Osteoblast (primary cell): Measurements from ENCODE around the gene ARHGEF4. TPM values are rescaled to one million over a fixed set of nuclear protein-coding genes. Genes with fewer than 3 reads are reported as not detected.

Experiments
- DNase-seq: peaks from one replicate; pipeline ENCODE4 v3.0.0; 2011; ENCODE audit warnings: low spot score, mixed read lengths; ENCODE audit not compliant: insufficient read length; ENCODE audit errors: missing footprints
- H2AFZ ChIP-seq: 2 replicates; pipeline ENCODE4 v1.6.0; 2011; ENCODE audit warnings: mild to moderate bottlenecking, low read length
- H3K27ac ChIP-seq: 2 replicates; pipeline ENCODE4 v1.5.1; 2011; ENCODE audit warnings: mild to moderate bottlenecking, low read depth, low read length, moderate library complexity
- H3K27me3 ChIP-seq: 2 replicates; pipeline ENCODE4 v1.6.0; 2012; ENCODE audit warnings: mild to moderate bottlenecking, control low read depth, inconsistent platforms, low read length, moderate library complexity; ENCODE audit not compliant: insufficient read depth
- H3K36me3 ChIP-seq: 2 replicates; pipeline ENCODE4 v1.5.1; 2011; ENCODE audit warnings: mild to moderate bottlenecking, low read length, control low read depth, moderate library complexity; ENCODE audit not compliant: insufficient read depth
- H3K4me1 ChIP-seq: 2 replicates; pipeline ENCODE4 v1.5.1; 2011; ENCODE audit warnings: mild to moderate bottlenecking, low read length, control low read depth, moderate library complexity; ENCODE audit not compliant: insufficient read depth
- H3K4me2 ChIP-seq: 2 replicates; pipeline ENCODE4 v1.6.0; 2011; ENCODE audit warnings: mild to moderate bottlenecking, low read length; ENCODE audit not compliant: insufficient read depth
- H3K4me3 ChIP-seq: fragments of 200-600 bp; sonication (generic); 3 replicates; pipeline ENCODE4 v1.5.1; 2012; ENCODE audit warnings: mild to moderate bottlenecking, low read length, inconsistent platforms; ENCODE audit not compliant: insufficient read depth
- H3K79me2 ChIP-seq: 2 replicates; pipeline ENCODE4 v1.6.0; 2012; ENCODE audit warnings: mild to moderate bottlenecking, low read length, control low read depth, inconsistent platforms; ENCODE audit not compliant: insufficient read depth
- H3K9me3 ChIP-seq: 2 replicates; pipeline ENCODE4 v1.5.1; 2011; ENCODE audit warnings: low read depth, low read length, control low read depth
- H4K20me1 ChIP-seq: 2 replicates; pipeline ENCODE4 v1.6.0; 2012; ENCODE audit warnings: mild to moderate bottlenecking, low read length, control low read depth; ENCODE audit not compliant: insufficient read depth
- total RNA-seq: library from RNA; depleted of rRNA; stranded (reverse); fragments of >200 nt; gene quantifications from 2 replicates; pipeline ENCODE4 v1.2.3, GENCODE V29; 2012
- TF ChIP-seq, protein P1 (sequence below): IDR thresholded peaks from 2 replicates; pipeline ENCODE4 v1.5.1; 2011; ENCODE audit warnings: mild to moderate bottlenecking, low read depth, low read length, moderate library complexity; ENCODE audit errors: extremely low read depth

ARHGEF4 gene
- total RNA-seq, 1 donor = 3.6 TPM

DNA sequence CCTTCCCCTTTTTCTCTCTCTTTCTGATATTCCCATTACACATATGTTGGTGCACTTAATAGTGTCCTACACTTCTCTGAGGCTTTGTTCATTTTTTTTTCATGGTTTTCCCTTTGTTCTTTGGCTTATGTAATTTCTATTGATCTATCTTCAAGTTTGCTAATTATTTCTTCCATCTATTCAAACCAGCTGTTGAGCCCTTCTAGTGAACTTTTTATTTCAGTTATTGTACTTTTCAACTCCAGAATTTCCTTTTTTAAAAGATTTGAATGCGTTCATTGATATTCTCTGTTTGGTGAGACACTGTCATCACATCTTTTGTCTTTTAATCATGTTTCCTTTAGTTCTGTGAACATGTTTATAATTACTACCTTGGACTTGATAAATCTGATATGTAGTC is 118.2 kb downstream of the ARHGEF4 start:
- no peak overlapping the region for H3K4me3 ChIP-seq
- no peaks in the 10 kb centered on the region for H3K4me1 ChIP-seq
- DNase-seq = no peak
- H3K36me3 ChIP-seq = no peaks in the 10 kb centered on the region
- H3K27ac ChIP-seq = no peak overlapping the region
- no peaks in the 10 kb centered on the region for H4K20me1 ChIP-seq
- no peaks in the 10 kb centered on the region for H3K9me3 ChIP-seq
- no peaks in the 10 kb centered on the region for H3K79me2 ChIP-seq
- TF ChIP-seq, protein P1, sequence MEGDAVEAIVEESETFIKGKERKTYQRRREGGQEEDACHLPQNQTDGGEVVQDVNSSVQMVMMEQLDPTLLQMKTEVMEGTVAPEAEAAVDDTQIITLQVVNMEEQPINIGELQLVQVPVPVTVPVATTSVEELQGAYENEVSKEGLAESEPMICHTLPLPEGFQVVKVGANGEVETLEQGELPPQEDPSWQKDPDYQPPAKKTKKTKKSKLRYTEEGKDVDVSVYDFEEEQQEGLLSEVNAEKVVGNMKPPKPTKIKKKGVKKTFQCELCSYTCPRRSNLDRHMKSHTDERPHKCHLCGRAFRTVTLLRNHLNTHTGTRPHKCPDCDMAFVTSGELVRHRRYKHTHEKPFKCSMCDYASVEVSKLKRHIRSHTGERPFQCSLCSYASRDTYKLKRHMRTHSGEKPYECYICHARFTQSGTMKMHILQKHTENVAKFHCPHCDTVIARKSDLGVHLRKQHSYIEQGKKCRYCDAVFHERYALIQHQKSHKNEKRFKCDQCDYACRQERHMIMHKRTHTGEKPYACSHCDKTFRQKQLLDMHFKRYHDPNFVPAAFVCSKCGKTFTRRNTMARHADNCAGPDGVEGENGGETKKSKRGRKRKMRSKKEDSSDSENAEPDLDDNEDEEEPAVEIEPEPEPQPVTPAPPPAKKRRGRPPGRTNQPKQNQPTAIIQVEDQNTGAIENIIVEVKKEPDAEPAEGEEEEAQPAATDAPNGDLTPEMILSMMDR = no peak
- no peak overlapping the region for H2AFZ ChIP-seq
- H3K27me3 ChIP-seq = no peaks in the 10 kb centered on the region
- no peak overlapping the region for H3K4me2 ChIP-seq

DNA sequence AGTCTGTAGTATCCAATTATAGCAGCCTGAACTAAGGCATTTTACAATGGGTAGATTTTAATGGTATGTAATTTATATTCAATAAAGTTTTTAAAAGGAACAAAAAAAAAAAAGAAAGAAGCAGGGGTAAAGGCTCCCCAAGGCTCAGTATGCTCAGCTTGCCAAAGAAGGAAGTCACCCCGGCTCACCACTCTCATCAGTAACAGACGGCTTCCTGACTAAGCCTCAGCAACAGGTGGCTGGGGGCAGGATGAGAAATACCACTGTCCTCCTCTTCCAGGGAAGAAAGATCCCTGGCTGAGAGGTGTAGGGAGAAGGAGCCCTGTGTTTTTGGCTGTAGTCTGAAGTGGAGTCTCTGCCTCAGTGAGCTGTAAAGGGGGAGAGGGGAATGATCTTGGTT is 121.2 kb downstream of the ARHGEF4 start:
- Histone ChIP-seq H4K20me1 (no peaks in the 10 kb centered on the region), H3K4me2 (no peak overlapping the region), H3K4me1 (no peaks in the 10 kb centered on the region), H3K4me3 (no peak overlapping the region), H3K9me3 (no peaks in the 10 kb centered on the region), H2AFZ (no peak overlapping the region), H3K27me3 (peaks cover 2% of the 10 kb centered on the region), H3K79me2 (no peaks in the 10 kb centered on the region), H3K36me3 (no peaks in the 10 kb centered on the region), H3K27ac (no peak overlapping the region)
- TF ChIP-seq, protein P1 = no peak
- DNase-seq = no peak

DNA sequence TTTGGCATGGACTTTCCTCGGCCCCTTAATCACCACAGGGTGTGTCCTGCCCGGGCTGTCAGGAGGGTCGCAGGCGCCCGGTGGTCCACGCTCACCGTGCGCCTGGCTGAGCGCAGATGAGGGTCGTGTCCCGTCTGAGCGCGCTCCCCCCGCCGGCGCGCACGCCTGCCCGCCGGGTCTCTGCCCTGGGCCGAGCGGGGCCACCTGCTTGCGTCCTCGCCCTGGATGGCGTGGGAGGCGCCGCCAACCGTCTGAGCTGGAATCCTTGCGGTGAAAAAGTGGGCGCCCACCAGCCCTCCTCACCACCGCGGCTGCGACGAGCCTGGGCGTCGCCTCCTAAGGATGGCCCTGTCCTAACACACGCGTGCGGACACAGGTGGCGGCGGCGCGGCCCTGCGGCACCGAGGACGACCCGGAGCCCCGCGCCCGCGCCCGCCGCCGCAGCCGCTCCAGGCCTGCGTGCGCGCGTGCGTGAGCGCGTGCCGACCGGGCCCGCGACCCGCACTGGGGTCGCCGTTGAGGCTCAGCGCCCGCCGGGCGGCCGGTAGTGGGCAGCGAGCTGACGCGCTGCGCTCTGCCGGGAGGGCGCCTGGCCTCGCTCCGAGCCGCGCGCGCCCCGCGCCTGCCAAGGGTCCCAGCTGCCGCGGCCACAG is 126.6 kb downstream of the ARHGEF4 start:
- H3K4me3 ChIP-seq = no peak overlapping the region
- no peak overlapping the region for H3K4me2 ChIP-seq
- no peak overlapping the region for H3K27ac ChIP-seq
- no peak overlapping the region for H2AFZ ChIP-seq
- no peaks in the 10 kb centered on the region for H3K4me1 ChIP-seq
- H3K9me3 ChIP-seq = no peaks in the 10 kb centered on the region
- TF ChIP-seq, protein P1 = no peak
- H3K27me3 ChIP-seq = peaks cover 28% of the 10 kb centered on the region
- no peak for DNase-seq
- no peaks in the 10 kb centered on the region for H3K36me3 ChIP-seq
- H4K20me1 ChIP-seq = no peaks in the 10 kb centered on the region
- H3K79me2 ChIP-seq = no peaks in the 10 kb centered on the region

DNA sequence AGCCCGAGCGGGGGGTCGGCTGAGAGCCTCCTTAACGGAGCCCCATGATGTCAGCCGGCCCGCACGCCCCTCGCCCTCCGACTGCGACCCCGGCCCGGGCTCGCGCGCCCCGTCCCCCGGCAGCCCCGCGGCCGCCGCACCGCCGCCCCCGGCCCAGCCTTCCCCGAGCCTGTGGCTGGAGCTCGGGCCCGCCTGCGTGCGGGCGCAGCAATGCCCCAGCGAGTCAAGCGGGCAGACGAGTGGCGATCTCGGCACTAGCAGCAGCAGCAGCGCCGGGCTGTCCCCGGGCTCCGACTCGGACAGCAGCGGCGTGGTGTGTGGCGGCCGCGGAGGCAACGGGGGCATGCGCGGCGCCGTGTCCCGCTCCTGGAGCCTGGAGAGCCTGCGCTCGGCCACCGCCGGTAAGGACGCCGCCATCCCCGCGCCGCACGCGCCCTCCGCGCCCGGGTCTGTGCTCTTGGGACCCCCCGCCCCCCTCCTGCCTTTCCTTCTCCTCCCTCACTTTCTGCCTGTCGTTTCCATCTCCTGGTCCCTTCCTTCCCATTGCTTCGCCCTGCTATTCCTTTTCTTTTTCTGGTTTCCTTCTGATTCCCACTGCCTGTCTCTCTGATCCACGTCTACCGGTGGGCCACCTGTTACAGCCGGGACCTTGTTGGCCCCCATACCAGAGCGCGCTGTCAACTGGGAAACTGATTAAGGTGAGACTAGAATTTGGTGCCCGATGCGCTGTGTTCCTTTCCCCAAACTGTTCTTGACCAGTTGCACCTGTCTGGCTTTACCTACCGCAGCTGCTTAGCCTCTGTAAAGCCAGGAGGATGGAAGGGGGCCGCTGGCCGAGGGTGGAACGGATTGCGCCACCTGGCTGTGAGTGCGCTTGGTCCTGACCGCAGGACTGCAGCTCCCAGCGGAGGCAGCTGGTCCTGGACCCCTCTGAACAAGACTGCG is 127.4 kb downstream of the ARHGEF4 start:
- H3K4me2 ChIP-seq = no peak overlapping the region
- H3K4me1 ChIP-seq = no peaks in the 10 kb centered on the region
- peaks cover 28% of the 10 kb centered on the region for H3K27me3 ChIP-seq
- H4K20me1 ChIP-seq = no peaks in the 10 kb centered on the region
- DNase-seq = peak; percentile 93
- H3K9me3 ChIP-seq = no peaks in the 10 kb centered on the region
- no peak overlapping the region for H3K4me3 ChIP-seq
- H3K27ac ChIP-seq = no peak overlapping the region
- TF ChIP-seq, protein P1 = no peak
- H3K79me2 ChIP-seq = no peaks in the 10 kb centered on the region
- H2AFZ ChIP-seq = no peak overlapping the region
- no peaks in the 10 kb centered on the region for H3K36me3 ChIP-seq
